T47D (cell line): ENCODE measurements around the gene MAPRE3.

ENCODE experiments used
- DNase-seq, 2 experiments: peaks; one replicate each; pipeline versions ENCODE4 v3.0.0 to v3.0.0-alpha.2; 2011 to 2012; ENCODE audit warnings: low read depth in 1 of 2, low spot score in 1 of 2
- JUND ChIP-seq: IDR thresholded peaks from 2 replicates; pipeline ENCODE4 v1.6.1; 2012; ENCODE audit warnings: low read depth
- in situ Hi-C: cut with HindIII; loops from 2 replicates; pipeline ENCODE4 v1.10.0; 2016; ENCODE audit warnings: low sequenced_read_pairs, low pct_unique_long_range_greater_than_20kb

The MAPRE3 gene

DNA sequence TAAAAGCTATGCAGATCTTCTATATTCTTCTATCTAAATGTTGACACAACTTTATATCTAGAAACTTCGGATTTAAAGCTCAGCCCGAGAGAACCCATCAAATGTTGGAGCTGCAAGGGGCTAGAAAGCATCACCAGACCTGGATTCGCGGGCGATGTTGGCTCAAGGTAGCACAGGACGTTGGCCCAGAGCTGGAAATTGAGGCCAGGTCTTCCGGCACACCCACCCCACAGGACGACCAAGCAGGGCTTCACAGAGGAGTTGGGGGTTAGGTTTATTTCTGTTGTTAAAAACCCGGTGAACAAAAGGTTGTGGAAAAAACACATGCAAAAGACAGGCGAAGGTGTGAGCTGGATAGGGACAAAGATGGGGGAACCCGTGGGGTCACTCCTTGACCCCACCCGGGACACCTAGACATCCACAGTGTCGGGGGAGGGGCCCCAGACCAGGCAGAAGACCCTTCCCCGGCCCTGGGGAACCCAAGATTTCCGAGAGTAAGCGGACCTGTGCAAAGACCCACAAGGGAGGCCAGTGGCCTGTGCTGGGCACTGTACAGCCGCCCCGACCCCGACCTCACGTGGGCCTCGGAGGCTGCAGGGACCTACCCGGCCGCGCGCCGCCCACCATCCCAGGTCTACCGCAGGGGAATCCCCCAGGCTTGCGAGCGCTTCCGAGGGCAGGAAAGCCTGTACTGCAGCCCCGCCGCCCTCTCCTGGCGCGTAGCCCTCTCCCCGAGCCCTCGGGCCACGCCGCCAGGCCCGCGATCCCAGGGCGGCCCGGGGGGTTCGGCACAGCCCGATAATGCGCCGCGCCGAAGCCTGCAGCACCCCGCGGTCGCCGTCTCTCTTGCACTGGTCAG, 79.2 kb downstream of the MAPRE3 start:
- no peak for TF ChIP-seq JUND
- in situ Hi-C loops, result no loop called here
- no peak for DNase-seq

DNA sequence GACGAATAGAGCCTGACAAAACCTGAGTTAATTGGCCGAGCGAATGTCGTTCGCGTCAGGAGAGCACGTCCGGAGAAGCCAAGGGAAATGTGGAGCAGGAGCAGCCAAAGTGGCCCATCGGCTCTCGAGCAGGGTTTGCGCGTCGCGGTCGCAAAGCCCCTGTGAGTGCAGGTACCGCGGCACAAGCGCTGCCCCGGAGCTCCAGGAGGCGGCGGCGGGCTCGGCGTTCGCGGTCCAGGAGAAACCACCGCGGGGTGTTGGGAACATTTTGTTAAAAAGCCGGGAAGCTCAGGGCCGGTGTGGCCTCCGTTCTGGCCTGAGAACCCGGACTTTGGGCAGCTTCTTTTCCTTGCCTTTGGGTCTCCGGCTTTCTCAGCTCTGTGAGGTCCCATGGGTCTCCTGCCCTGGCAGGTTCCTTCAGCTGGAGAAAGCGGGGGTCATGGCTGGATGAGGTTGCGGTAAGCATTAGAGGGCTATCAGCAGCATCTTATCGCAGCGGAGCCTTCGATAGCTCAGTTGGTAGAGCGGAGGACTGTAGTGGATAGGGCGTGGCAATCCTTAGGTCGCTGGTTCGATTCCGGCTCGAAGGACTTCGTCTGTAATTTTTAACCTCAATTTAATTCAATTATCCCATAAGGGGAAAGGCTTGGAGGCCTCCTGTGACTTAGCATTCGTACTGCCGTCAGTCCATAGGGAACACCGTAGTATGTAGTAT, 80.0 kb downstream of the MAPRE3 start:
- TF ChIP-seq JUND, result no peak
- in situ Hi-C loops, result no loop called here
- peak; percentile 52 to 78 for DNase-seq

DNA sequence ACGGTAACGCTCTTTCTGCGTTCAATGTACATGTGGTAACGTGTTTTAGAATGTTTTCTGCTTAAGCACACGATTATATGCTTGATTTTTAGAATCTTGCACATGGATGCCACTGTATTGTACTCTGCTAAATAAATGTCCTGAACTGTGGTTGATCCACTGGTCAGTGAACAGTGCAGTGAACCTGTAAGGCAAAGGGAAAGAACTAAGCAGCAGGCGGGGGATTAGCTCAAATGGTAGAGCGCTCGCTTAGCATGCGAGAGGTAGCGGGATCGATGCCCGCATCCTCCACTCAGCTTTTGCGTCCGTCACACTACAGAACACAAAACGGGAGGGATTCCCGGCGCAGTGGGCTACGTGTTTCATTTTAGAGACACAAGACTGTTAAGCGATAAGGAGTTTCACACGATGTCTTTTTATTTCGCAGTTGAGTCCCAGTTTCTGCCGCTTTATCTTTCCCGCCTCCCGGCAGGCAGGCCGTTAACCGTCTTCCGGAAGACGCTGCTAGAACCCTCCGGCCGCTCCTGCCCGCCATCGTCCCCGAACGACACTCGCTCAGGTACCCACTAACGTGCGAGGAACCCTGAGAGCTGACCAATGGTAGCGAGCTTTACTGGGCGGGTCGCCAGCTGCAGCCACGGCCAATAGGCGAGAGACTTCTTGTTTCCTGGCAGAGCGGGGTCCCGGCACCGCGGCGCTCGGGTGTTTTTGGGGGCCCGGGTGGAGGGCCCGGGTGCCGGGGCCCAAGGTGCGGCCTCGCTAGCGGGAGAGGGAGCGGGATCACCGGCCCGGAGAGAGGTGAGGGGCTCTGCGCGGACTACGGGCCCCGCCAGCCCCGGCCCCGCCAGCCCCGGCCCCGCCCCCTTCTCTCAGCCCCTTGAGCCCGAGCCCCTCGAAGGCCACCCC, 80.8 kb downstream of the MAPRE3 start, which contains the start of gene AGBL5:
AGBL5 (plus strand) TSS at position 673 of the 906 bp plus-strand sequence. CDS start 1,291 bp downstream, outside the sequence.
- TF ChIP-seq JUND, result no peak
- DNase-seq, result peak; percentile 92 to 98
- in situ Hi-C loops, result no loop called here

DNA sequence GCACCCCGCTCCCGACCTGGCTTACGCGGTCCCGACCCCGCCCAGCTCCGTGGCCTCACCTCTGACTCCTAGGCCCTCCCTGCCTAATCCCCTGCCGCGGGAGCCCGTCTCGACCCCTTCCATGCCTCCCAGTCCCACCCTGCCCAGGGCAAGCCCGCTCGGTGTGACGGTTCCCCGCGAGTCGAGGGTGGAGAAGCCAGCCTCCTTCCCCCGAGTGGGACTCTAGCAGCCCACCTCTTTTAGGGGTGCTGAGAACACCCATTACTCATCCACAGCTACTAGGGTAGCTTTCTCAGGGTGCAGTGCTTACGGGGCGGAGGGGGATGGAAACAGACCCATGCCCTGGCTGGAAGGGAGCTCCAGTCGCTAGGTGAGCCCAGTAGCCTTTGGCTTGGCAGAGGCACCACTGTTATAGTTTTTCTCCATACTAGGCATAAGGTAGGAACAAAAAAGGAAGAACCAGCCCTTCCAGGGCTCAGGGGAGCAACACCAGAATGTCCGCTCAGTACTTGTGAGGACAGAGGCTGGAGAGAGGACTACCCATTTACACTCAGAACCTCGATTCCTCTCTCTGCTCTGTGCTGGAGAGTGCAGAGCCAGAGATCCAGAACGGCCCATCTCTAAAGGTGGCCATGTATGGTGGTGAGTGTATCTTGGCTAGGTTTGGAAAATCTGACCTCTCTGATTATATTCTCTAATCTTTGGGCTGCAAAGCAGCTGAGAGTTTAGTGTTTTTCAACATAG, 81.6 kb downstream of the MAPRE3 start:
- no peak for DNase-seq
- in situ Hi-C loops, result no loop called here

DNA sequence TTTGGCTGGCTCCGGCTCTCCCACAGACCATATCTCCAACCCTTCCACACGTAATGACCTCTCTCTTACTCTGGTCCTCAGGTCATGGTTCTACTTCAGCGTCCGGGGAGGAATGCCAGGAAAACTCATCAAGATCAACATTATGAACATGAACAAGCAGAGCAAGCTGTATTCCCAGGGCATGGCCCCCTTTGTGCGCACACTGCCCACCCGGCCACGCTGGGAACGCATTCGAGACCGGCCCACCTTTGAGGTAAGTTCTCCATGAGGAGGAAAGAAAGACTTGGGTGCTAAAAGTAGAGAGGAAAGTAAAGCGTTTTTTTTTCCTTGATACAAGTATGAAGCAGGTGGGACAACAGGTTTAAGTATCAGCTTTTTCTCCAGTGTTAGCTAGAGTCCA, 82.9 kb downstream of the MAPRE3 start:
- in situ Hi-C loops, result no loop called here

More for the DNA sequence above, 81.6 kb downstream of the MAPRE3 start:
- no peak for TF ChIP-seq JUND

DNA sequence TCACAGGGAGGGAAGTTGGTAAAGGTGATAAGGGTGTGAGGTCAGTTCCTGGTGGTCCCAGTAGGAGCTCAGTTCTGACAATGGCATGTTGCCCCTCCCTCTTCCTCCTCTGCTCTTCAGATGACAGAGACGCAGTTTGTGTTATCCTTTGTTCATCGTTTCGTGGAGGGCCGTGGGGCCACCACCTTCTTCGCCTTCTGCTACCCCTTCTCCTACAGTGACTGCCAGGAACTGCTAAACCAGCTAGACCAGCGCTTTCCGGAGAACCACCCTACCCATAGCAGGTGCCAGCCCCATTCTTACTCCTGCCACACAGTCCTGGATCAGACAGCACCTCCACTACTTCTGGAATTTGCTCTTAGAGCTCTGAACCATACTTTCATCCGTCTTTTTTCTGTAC, 83.3 kb downstream of the MAPRE3 start:
- DNase-seq, result no peak
- no peak for TF ChIP-seq JUND
- in situ Hi-C loops, result no loop called here

More for the DNA sequence above, 82.9 kb downstream of the MAPRE3 start:
- no peak for TF ChIP-seq JUND
- no peak for DNase-seq

DNA sequence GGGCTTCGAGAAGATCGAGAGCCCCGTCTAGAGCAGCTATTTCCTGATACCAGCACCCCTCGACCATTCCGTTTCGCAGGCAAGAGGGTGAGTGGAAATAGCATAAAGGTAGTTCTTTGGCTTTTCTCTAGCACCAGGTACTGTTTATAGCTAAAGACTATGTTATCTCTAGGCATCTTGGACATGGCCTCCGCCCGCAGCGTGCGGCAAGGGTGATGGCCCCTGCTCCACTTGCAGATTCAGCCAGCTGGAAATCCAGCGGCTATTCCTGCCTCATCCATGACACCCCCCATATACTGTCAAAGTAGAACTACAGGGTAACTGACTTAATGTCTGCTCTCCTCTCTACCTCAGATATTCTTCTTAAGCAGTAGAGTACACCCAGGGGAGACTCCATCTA, 84.3 kb downstream of the MAPRE3 start:
- in situ Hi-C loops, result no loop called here
- no peak for TF ChIP-seq JUND

DNA sequence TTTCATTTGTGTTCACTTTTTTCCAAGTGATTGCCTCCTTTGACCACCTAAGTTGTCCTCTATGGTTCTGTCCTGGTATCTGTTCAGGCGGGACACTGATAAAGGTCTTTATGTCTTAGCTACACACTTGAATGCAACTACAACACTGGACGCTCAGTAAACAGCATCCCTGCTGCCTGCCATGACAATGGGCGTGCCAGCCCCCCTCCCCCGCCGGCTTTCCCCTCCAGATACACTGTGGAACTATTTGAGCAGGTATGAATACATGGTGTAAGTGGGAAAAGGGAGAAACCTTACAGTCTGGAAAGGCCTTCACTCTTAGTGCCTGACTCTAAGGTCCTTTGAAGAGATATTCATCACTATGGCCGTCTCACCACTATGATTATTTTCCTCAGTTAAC, 86.7 kb downstream of the MAPRE3 start:
- DNase-seq, result no peak
- no peak for TF ChIP-seq JUND
- in situ Hi-C loops, result no loop called here

More for the DNA sequence above, 84.3 kb downstream of the MAPRE3 start:
- no peak for DNase-seq

DNA sequence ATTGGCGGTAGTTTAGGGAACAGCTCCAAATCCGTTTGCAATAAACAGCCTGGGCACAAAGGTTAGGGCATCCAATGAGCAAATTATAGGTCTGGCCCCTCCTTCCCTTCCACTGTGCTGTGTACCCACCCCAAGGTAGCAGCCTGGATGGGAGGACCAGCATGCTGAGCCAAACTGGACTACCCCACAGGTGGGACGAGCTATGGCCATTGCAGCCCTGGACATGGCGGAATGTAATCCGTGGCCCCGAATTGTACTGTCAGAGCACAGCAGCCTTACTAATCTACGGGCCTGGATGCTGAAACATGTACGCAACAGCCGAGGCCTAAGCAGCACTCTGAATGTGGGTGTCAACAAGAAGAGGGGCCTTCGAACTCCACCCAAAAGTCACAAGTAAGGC, 87.8 kb downstream of the MAPRE3 start:
- in situ Hi-C loops, result no loop called here
- no peak for DNase-seq
- TF ChIP-seq JUND, result no peak

DNA sequence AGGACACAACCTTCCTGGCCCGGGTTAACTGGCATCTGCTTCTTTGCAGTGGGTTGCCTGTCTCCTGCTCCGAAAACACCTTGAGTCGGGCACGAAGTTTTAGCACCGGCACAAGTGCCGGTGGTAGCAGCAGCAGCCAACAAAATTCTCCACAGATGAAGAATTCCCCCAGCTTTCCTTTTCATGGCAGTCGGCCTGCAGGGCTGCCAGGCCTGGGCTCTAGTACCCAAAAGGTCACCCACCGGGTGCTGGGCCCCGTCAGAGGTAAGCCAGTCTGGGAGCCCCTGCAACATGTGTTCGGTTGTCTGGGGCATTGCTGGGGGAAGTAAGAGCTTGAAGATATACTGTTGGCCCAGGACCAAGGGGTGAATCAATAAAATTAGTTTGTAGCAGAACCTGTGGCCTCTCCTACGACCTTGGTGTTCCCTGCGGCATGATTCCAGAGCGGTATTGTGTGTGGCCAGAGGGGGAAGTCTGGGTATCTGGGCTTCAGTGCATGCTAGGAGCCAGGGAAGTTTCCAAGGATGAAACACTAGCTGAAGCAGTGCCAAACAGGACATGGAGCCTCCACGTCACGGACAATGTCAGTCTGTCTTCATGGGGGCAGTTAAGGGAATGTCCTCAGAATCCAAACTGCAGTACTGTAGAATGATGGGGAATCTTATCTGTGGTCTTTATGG, 88.8 kb downstream of the MAPRE3 start:
- DNase-seq, result no peak
- in situ Hi-C loops, result no loop called here
- TF ChIP-seq JUND, result no peak

DNA sequence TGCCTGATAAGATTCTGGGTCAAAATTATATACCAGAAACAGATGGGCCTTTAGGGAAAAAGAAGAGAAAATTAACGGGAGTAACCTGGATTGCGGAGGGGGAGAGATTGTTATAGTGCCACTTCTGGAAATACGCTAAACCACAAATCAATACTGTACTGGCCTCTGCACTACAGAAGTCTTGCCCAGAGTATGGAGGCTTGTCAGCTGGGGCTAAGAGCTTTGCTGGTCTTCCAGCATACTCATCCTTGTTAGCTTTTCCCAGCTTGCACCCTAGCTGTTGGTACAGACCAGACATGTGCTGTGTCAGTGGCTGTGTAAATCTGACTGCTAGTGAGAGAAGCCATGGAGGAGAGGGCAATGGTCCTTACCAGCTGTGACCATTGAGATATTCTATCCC, 89.9 kb downstream of the MAPRE3 start:
- TF ChIP-seq JUND, result no peak
- in situ Hi-C loops, result no loop called here
- DNase-seq, result no peak

DNA sequence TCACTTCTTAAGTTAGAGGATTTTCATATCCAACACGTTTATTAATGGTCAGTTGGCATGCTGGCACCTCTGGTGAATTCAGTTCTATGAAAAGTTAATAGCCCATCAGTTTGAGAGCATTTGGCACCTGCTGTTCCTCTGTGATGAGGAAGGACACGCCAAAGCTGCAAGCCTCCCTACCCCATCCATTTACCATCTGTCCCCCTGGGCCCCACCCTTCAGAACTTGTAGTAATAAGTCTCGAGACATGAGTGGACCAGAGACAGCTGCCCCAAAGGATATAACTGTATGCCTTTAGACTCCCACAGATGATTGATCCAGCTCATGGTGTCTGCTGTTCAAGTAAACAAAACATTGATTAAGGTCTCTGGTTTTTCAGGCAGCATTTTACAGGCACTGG, 94.7 kb downstream of the MAPRE3 start:
- DNase-seq, result no peak
- TF ChIP-seq JUND, result no peak
- in situ Hi-C loops, result no loop called here
